Measurements from ENCODE around the gene GPR141.

GPR141 gene

GRCh38 chr7:37784015-37784414, 100.4 kb downstream of the GPR141 start:
- no peak for DNase-seq (ENCODE audit: low spot score)

- no peak for DNase-seq (ENCODE audit: low spot score)
Measured at GRCh38 chr7:37786741-37787569, 103.4 kb downstream of the GPR141 start.

Measured in SW480 (cell line).